Activated gamma-delta T cell treated with anti-CD3 and anti-CD28 coated beads, Interleukin-2, amount 50 U/mL, for 16 hours (primary cell): ENCODE measurements around the gene HOXB3.

Source experiments
- DNase-seq: peaks from one replicate; pipeline ENCODE4 v3.0.0-alpha.2; 2020; ENCODE audit warnings: low read depth

Gene HOXB3

DNA sequence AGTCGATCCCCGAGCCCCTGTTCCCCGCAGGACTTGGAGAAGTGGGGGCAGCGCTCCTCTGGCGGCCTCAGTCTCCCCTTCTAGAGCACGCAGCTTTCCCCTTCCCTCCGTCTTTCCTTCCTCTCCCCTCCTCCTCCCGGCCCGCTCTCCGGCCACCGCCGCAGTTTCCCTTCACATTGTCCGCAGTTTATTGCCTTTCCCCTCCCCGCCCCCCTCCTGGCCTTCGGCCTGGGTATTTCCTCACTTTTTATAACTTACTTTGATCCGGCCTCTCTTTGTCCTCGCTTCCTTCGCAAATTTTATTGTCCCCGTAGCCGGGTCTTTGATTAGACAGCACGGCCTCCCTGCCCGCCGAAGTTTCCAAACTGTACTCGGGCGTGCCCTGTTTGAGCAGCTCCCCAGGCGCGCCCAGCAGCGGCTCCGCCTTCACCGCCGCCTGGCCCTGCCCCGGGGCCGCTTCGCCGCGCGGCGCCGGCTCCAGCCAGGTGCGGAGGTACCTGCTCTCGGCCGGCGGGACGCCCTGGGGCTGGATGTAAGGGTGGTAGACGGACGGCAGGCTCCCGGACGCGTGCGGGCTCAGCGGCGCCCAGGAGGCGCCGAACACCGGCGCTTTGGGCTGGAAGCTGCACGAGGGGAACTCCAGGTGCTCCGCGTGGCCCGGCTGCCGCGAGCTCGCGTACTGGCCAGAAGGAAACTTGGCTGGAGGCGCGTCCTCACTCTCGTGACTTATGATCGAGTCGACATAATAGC lies 35.6 kb upstream of the HOXB3 start:
- no peak for DNase-seq

DNA sequence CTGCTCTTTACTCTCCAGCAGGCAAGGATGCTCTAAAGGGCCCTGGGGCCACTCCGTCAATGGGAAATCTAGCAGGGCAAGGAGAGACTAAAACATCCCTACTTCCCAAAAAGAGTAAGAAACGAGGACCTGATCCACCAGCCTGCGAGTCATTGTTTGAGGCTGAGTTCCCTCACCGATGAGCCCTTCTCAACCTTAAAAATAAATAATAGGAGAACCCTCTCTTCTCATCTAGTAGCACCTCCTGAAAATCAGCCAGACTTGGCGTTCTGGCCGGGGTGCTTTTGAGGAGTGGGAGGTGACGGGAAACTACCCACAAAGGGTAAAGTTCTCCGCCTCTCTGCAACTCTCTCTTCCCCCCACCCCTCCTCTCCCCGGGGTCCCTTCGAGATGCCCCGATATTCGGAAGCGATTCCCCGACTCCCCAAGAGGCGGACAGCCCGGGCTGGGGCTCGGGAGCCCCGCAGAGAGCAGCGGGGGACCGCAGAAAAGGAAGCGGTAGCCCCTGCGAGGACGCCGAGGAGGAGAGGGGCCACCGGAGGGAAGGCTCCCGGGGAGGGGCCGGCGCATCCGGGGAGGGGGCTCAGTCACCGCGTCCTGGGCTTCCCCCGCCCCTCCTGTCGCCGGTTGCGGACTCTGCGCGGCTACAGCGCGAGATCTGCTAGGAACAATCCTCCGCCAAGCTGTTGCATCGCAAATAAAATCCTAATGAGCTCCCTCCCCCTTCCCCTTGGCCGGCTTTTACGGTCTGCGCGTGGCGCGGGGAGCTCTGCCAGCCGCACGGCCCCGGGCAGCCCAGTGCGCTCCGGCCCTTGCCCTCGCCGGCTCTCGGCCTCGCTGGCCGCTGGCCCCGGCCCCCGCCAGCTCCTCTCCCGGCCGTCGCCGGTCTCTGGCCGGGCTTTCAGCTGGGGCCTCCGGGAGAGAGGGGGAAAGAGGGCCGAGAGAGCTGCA lies 34.8 kb upstream of the HOXB3 start:
- DNase-seq, result no peak

DNA sequence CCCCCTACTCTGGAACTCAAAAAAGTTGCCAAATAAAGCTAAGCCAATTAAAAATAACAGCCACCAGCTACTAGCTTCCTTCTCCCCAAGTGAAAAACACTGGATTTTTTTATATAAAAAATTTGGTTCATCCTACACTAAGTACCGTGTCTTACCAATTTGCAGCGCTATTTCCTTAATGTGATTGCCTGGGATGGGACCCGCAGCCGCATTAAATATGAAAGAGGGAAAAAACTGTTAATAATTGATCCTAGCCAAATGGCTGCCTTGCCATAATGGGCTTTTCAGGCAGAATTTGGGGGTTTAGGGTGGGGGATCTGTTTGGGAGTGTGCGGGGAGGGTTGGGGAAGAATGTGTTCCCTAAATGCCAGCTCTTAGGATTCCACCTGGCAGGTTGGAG lies 34.1 kb upstream of the HOXB3 start:
- DNase-seq, result no peak

DNA sequence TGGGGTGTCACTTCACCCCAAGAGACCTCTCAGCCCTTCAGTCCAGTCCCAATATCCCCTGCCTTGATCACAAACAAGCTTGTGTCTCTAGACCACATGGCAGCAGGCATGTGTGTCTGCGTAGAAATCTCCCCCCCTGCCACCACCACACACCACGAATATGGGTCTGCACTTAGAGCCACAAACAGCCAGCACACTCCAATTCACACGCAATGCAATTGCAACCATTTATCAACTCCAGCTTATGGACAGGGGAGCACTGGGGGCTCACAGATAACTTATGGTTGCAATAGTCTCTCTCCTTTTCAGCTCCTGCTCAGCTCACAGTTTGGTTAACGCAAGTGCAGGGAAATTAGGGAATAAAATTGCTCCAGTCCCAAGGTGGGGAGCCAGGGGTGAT lies 33.5 kb upstream of the HOXB3 start:
- no peak for DNase-seq

DNA sequence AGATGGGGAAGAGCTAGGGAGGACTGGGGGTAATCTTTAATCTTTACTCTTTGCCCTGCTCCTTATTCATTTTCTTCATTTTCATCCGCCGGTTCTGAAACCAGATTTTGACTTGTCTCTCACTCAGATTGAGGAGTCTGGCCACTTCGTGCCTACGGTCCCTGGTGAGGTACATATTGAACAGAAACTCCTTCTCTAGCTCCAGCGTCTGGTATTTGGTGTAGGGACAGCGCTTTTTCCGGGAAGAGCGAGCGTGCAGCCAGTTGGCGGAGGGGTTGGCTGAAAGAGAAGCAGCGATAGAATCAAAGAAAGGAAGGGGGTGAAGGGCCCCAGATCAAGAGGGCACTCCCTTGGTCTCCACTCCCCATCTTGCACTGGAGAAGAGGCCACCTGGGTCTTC lies 32.8 kb upstream of the HOXB3 start:
- no peak for DNase-seq

DNA sequence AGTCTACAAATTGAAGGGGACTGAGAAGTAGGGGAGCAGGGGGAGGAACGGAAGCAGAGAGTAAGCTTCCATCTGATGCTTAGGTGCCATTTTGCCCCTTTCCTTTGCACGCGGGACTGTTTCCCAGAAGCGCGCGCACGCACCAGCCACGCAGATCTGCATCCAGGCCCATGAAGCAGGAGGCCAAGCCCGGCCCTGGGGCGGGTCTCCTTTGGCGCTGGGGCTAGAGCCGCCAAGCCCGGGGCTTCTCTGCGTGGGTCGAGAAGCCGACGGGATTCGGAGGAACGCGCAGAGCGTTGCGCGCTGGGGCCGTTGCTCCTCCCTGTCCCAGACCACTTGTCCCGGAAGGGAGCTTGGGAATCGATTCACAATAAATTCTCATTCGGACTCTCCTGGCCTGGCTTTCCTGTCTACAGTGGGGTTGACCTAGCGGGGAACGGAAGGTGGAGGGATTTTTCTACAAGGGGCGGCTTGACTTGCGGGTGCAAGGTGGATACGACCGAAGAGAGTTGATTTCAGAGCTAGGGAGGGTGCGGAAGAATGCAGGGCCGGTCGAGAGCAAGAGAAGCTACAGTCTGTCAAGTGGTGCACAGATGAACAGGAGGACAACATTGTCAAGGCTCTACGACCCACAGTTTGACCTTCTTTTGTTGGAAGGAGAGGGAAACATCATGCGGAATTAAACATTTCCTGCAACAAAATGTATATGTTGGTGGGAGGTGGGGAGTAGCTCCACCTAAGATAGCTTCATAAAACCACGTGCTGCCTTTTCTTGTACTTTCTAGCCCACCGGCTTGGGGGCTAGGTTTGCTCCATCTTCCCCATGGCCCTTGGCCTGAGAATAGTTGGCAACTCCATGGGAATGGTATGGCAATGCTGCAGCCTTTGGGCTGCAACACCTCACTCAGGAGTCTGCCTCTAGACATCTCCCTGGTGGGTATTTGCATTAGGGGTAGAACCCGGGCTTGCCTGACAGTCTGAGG lies 31.7 kb upstream of the HOXB3 start:
- no peak for DNase-seq

DNA sequence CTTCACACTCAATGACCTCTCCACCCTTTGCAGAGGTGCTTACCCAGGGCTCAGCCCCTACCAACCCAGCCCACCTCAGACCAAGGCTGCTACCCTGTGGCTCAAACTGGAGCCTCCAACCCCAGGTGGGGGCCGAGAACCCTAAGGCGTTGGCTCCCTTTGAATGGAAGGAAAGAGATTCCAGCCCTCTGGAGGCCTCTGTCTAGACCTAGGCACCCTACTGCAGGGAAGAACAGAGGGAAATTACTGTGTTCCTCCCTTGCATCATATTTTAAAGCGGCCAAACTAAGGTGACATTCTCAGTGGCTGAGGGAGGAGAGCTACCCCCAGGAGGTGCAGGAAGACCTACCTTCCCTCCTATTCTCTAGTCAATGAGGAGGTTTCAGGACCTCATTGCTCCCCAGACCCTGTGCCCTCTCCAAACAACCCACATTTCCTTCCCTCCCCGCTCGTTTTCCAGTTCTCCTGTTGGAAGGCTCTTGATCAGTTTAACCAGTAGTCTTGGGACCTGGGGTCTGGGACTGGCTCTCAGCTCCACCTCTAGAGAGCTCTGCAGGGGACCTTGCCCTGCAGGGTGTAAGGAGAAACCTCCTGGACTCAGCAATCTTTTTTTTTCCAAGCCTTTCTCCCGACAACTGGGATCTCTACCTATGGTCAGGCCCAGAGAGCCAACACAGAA lies 30.6 kb upstream of the HOXB3 start:
- DNase-seq, result no peak

DNA sequence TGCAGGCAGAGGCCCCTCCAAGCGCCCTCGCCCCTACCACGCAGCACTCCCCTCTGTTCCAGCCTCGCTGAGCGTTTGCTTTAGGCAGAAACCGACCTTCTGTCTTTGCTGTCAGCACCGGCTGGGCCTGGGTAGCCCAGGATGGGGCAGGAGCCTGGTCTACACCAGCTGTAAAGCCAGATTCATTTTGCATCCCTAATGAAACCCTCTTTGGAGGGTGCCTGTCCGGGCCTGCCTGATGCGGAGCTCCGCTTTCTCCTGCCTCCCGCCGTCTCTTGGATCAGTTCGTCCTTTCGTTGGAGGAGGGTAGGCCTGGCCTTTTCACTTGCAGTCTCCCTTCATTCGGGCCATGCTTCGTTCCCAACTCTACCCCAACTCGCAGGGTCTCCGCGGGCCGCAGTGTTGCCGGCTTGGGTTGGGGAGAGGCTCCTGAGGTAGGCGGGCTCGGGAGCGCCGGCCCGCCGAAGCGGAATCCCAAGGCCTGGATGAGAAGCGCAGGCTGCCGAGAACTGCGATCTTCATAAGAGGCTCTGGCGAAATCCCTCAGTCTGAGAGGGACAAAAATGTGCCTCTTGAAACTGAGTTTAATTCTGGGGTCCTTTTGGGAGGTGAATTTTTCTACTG lies 29.9 kb upstream of the HOXB3 start:
- DNase-seq, result no peak

DNA sequence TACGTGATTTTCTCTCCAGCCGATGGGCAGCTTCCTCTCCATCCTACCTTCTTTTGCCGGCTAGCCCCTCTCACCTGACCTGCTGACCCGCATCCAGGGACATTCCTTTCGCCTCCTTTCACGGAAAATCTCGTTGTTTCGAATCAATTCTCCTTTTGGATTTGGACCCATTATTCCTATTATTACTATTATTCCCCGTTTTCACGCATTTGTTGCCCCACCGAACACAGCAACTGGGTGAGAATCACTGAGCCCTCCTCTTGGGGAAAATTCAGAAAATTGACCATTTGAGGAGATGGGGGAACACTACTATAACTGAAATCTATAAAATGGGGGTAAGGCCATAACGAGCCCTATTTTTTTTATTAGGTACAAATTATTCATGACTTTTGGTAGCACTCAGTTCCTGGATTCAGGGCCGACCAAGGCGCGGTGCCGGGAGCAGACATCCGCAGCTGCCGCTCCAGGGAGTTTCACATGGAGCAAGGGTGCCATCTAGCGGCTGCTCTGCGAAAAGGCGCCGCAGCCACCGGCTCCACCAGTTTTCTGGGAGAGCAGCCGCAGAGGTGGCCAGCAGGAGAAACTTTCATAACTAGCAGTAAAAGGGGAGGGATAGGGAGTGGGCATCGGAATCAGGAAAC lies 28.3 kb upstream of the HOXB3 start:
- peak; percentile 69 for DNase-seq

DNA sequence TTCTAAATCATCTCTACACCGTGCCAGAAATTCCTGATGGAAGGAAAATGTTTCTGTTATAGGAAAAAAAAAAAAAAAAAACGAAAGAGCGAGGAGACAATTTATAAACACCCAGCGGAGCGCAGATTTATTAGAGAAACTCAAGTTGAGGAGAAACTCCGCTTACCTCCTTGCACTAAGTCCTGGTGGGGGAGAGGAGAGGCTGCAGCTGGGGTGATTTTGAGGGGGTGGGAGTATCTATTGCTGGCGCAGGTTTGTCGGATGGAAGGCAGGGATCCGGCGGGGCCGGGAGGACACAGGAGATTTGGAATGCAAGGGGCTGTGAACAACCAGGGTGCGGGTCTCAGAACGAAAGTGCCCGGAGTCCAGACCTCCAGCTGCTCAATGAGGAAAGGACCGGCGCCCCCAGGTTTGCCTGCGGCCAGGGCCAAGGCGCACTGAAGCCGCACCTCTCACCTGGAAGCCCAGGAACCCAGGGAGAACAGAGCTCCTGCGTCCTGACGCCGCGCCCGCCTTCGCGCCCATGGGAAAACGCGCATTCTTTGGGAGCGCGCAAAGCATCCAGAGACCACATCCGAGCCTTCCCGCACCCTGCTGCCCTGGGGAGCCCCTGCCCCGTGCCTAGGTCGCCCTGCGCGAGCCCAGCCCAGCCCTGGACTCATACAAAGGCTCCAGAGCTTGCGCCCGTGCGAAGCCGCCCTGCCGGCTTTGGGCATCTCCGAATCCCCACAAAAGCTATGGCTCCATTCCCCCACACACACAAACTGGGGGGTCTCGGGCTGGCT lies 27.6 kb upstream of the HOXB3 start:
- DNase-seq, result no peak

DNA sequence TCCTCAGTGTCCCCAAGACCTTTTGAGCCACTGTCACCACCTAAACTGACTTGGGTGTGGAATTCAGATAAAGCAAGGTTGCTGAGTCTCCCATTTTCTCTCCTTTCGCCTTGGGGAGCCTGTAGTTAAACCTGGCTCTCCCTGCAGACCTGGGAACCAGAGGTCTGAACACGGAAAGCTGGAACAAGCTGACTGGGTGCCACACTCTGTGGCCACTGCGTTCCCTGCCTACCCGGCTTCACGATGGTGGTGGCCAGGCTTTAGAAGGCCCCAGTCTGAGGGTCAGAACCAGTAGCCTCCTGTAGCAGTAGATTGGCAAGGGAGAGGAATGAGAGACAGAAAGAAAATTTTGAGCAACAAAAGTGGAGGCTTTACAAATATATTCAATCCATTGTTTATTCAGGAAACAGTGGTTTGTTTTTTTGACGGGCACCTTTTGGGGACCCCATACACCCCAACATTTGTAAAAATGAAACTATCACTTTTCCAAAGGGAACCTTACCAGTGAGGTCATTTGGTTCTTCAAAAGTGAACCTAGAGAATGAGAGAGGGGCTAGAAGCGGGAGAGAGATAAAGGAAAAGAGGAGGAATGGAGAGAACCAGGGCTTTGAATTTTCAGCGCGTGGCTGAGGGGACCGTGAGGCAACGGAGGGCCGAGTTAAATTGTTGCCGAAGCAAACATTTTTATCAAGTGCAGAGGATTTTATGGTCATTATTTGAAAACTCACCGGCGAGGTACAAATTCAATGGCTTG lies 26.9 kb upstream of the HOXB3 start:
- DNase-seq, result no peak

DNA sequence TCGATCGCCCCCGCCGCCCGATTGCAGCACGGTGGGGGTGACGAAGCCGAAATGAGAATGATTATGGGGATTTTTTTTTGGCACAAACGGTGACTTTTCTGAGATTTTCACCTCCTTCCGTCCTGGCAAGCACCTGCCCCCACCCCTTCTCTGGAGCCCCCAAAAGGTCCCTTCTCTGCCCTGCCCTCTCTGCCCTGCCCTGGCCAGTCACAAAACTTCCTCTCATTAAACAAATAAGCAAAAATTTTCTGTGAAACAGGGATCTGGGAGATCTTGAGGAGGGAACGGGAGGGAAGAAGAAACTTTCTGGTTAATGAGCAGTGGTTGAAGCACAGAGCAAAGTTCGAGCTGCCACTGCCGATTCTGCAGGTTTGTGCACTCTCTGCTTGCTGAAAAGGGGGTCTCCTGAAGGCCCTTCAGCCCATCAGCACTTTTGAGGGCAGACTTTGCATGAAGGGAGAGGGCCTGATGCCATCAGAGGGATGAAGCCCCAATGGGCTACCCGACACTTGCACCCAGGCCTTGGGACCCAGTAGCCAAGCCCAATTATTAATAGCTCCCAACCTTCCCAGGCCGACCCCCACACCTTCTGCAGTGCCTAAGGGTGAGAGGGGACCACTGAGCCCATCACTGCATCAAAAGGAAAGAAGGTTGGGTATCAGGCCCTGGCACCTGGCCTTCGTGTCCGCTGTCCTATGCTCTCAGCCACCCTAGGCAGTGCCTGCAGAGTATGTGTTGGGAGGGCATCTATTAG lies 26.1 kb upstream of the HOXB3 start:
- no peak for DNase-seq

DNA sequence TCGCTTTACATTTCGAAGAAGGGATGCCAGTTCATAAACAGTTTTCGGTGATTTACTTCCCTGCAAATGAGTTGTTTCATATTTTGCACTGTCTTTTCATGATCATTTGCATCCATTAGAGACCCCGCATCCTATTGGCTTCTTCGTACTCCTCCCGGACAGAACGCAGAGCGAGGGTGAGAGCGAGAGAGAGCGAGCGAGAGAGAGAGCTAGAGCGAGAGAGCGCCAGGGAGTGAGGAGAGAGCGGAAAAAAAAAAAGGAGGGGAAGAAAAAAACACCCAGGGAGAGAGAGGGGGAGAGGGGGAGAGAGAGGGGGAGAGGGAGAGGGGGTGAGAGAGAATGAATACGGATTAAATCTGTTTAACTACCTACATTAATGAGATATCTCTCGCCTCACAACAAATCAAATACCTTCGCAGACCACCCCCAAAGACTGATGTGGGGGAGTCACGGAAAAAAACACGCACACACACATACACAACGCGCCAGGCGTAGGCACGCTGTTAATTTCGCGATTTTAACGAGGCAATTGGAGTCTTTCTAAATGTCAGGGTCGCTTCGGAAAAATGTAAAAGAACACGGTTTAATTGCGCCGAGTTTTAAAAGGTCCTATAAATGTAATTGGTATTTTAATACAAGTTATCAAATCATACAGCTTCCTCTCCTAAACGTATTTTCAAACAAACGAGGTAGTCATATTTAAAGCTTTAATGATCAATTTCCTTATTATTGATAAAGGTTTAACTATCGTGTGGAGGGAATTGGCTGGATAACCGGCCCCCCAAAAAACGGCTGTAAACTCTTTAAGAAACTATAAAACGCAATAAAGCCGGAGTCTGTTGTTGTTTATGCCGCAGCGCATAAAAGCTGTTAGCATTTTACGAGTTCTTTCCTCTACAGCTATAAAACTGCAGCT lies 25.3 kb upstream of the HOXB3 start, which contains the start of gene HOXB8:
HOXB8 (minus strand) TSS at position 246 of the 916 bp plus-strand sequence. CDS start 588 bp downstream, outside the sequence.
- DNase-seq, result no peak

DNA sequence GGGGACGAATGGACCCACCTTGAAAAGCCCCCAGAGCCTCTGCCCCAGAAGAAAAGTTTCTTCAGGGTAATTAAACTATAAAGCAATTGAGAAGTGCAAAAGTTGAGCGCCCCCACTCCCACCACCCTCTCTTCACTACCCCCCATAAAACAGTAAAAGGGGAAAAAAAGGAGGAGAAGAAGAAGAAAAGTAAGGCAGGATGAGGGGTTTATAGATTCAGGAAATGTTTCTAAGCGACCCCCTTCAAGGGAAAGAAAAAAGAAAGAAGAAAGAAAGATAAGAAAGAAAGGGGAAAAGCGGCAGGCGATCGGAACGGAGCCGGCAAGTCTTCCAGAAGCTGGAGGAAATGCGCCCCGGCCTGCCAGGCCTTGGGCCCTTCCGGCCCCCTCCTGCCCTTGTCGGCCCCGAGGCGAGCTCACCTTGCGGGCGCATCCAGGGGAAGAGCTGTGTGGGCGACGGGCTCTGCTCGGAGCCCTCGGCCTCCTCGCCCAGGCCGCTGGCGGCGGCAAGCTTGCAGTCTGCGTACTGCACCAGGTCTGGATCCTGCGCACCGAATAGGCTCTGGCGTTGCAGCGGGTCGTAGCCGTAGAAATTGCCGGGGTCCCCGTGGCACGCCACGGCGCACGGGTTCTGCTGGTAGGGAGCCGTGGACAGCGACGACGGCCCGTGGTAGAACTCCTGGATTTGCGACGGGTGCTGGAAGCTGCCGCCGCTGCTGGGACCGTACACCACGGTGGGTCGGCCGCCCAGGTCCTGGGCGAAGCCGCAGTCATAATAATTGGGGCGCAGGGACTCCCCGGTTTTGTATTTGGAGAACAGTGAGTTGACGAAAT lies 24.0 kb upstream of the HOXB3 start:
- DNase-seq, result no peak

DNA sequence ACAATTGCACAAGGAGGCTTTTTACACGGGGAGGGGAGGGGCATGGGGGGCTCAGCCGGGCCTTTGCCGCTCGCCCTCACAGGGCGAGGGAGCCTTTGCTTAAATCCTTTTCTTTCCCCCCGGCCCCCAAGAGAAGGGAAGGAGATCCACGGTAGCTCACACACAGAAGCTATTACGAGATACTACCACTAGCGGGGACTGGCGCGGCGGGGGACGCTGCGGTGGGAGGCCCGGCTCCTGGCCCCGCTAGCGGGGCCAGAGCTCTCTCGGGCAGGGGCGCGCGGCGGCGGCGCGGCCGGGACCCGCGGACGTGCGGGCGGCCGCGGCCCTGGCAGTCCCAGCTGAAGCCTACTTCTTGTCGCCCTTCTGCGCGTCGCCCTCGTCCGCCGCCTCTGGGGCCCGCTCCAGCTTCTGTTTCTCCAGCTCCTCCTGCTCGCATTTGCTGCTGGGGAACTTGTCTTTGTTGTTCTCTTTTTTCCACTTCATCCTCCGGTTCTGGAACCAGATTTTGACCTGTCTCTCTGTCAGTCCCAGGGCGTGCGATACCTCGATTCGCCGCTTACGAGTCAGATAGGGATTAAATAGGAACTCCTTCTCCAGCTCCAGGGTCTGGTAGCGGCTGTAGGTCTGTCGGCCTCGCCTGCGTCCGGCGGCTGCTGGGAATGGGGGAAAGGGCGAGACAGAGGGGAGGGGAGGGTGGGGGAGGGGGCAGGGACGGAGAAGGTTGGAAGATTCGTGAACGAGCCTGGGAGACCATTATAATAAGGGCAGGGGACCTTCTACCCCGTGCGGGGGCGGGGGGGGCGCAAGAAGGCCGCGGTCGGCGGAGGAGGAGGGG lies 23.0 kb upstream of the HOXB3 start:
- no peak for DNase-seq
